K562 (cell line): ENCODE measurements around the gene ANO6. TPM values are rescaled to one million over a fixed set of nuclear protein-coding genes. Genes with fewer than 3 reads are reported as not detected.

Experiments used
- AFF1 ChIP-seq, 2 experiments: fragments of 450-650 bp; IDR thresholded peaks; 2 replicates each; pipeline ENCODE4 v1.6.1; 2018; ENCODE audit warnings: mild to moderate bottlenecking in 2 of 2, low read depth in 1 of 2; ENCODE audit not compliant: partially characterized antibody in 2 of 2
- ARHGAP35 ChIP-seq: fragments of 450-650 bp; IDR thresholded peaks from 2 replicates; pipeline ENCODE4 v1.6.1; 2018; ENCODE audit not compliant: partially characterized antibody
- DNMT1 ChIP-seq: fragments of 450-650 bp; IDR thresholded peaks from 2 replicates; pipeline ENCODE4 v1.6.1; 2016; ENCODE audit warnings: antibody characterized with exemption, mild to moderate bottlenecking
- HMG20A ChIP-seq: fragments of 450-650 bp; formaldehyde crosslinking; conservative IDR thresholded peaks from 2 replicates; pipeline ENCODE4 v1.4.0; 2020; ENCODE audit warnings: mild to moderate bottlenecking, mixed read lengths
- KDM2B ChIP-seq: fragments of 250-450 bp; sonication (Bioruptor Pico); IDR thresholded peaks from 2 replicates; pipeline ENCODE4 v1.8.0; 2021; ENCODE audit warnings: mild to moderate bottlenecking, moderate library complexity
- LEF1 ChIP-seq: fragments of 450-650 bp; IDR thresholded peaks from 2 replicates; pipeline ENCODE4 v1.6.1; 2016; ENCODE audit warnings: mild to moderate bottlenecking
- MTA2 ChIP-seq: fragments of 450-650 bp; IDR thresholded peaks from 2 replicates; pipeline ENCODE4 v1.6.1; 2016; ENCODE audit warnings: low read depth
- MYNN ChIP-seq, 2 experiments: sonication (generic); formaldehyde crosslinking in 1 of 2; IDR thresholded peaks; 2 replicates each; pipeline versions ENCODE4 v1.5.0 to v1.6.1; 2016 to 2020; ENCODE audit warnings: antibody characterized with exemption in 1 of 2, missing genetic modification reagents in 1 of 2
- NEUROD1 ChIP-seq: fragments of 150-350 bp; IDR thresholded peaks from 2 replicates; pipeline ENCODE4 v1.6.1; 2014; ENCODE audit warnings: borderline replicate concordance, low read length, low read depth; ENCODE audit not compliant: partially characterized antibody
- RNF219 ChIP-seq: fragments of 250-450 bp; sonication (Bioruptor Pico); IDR thresholded peaks from 2 replicates; pipeline ENCODE4 v1.5.0; 2022; ENCODE audit warnings: mild to moderate bottlenecking
- SFPQ ChIP-seq: fragments of 200-400 bp; formaldehyde crosslinking; IDR thresholded peaks from 2 replicates; pipeline ENCODE4 v1.6.1; 2017; ENCODE audit warnings: mild to moderate bottlenecking, low read depth, low read length, moderate library complexity
- SIX5 ChIP-seq, 2 experiments: IDR thresholded peaks; 2 replicates each; pipeline ENCODE4 v1.6.1; 2011; ENCODE audit warnings: low read length in 2 of 2, borderline replicate concordance in 1 of 2, low read depth in 1 of 2, mild to moderate bottlenecking in 1 of 2, moderate library complexity in 1 of 2; ENCODE audit not compliant: insufficient read depth in 1 of 2
- SMARCE1 ChIP-seq: fragments of 450-650 bp; IDR thresholded peaks from 2 replicates; pipeline ENCODE4 v1.7.1; 2016; ENCODE audit warnings: mild to moderate bottlenecking
- SNRNP70 ChIP-seq: fragments of 200-400 bp; formaldehyde crosslinking; optimal IDR thresholded peaks from 2 replicates; pipeline ENCODE3; 2017; ENCODE audit warnings: low read depth, low read length
- SOX6 ChIP-seq: fragments of 450-650 bp; IDR thresholded peaks from 2 replicates; pipeline ENCODE4 v1.6.1; 2014; ENCODE audit warnings: mild to moderate bottlenecking
- SP2 ChIP-seq: IDR thresholded peaks from 2 replicates; pipeline ENCODE4 v1.6.1; 2011; ENCODE audit warnings: mild to moderate bottlenecking, low read depth, low read length, moderate library complexity; ENCODE audit not compliant: poor library complexity, severe bottlenecking; ENCODE audit errors: extremely low read depth
- ZNF408 ChIP-seq: fragments of 250-450 bp; sonication (Bioruptor Pico); IDR thresholded peaks from 2 replicates; pipeline ENCODE4 v1.4.0; 2020; ENCODE audit warnings: low read depth, mild to moderate bottlenecking, moderate library complexity
- polyA plus RNA-seq, 8 experiments: library from polyadenylated mRNA; depleted of rRNA in 4 of 8; stranded (reverse) in 5 of 8; unstranded in 3 of 8; fragments of >200 nt; fragmentation: Nextera tagmentation in 2 of 8; fragmentation: Illumina TruSeq in 1 of 8; extraction: Ambion mirVana in 2 of 8; extraction: Trizol in 1 of 8; gene quantifications; 2 replicates each; pipeline versions ENCODE4 v1.2.1 to v1.2.3, GENCODE V29; 2011 to 2014; ENCODE audit warnings: inconsistent platforms in 1 of 8, missing spikeins in 1 of 8
- total RNA-seq, 7 experiments: library from RNA; depleted of rRNA in 6 of 7; stranded (reverse); fragments of >200 nt in 6 of 7; fragmentation: Illumina TruSeq in 2 of 7; extraction: Trizol in 2 of 7; gene quantifications; 2 replicates each; pipeline versions ENCODE4 v1.2.1 to v1.2.3, GENCODE V29; 2011 to 2021; ENCODE audit warnings: low replicate concordance in 1 of 7

The ANO6 gene
- total and polyA plus RNA-seq, 9 of the 15 experiments (the other 6 are each of a cell fraction or from before 2014, with no cell fraction given), result 3.5 to 24.7 (median 20.3) TPM

GRCh38 chr12:45273717-45274271, 57.9 kb downstream of the ANO6 start (continued):
- TF ChIP-seq SFPQ (no peak), ARHGAP35 (no peak), ZNF408 (CRISPR knock-in tag) (no peak), LEF1 (peak; percentile 63), NEUROD1 (peak; percentile 74), AFF1 (IDR thresholded peaks at IDR 0.05; ENCODE audit: low read depth in 1 of 2, partially characterized antibody in 2 of 2) (peak; percentile 42 to 81), RNF219 (CRISPR knock-in tag) (no peak), SNRNP70 (no peak), SMARCE1 (peak; percentile 98), KDM2B (no peak), SIX5 (IDR thresholded peaks at IDR 0.05; ENCODE audit: borderline replicate concordance in 1 of 2, insufficient read depth in 1 of 2, low read depth in 1 of 2, low read length in 2 of 2) (no peak), MYNN (IDR thresholded peaks at IDR 0.05) (no peak), MYNN (CRISPR knock-in tag; IDR thresholded peaks at IDR 0.05) (no peak), DNMT1 (0 out of 2 replicates have a peak, but pooled peaks have one; percentile 19), SOX6 (peak; percentile 89), SP2 (no peak), MTA2 (peak; percentile 56; the same call in 1 of the 2 replicates), HMG20A (CRISPR knock-in tag) (no peak)
